Mesendoderm (in vitro differentiated cells): ENCODE measurements around the gene DYSF.

Experiments used
- DNase-seq: peaks from one replicate; pipeline ENCODE4 v3.0.0; 2013
- H2AK5ac ChIP-seq: 2 replicates; pipeline ENCODE4 v1.6.1; 2013; ENCODE audit warnings: low read length, inconsistent platforms
- H2BK120ac ChIP-seq: 2 replicates; pipeline ENCODE4 v1.6.1; 2013; ENCODE audit warnings: low read depth, mild to moderate bottlenecking, low read length, moderate library complexity, mixed read lengths
- H2BK15ac ChIP-seq: replicated peaks from 2 replicates; pipeline ENCODE4 v1.6.1; 2013; ENCODE audit warnings: low read depth, mild to moderate bottlenecking, moderate library complexity
- H2BK5ac ChIP-seq: 2 replicates; pipeline ENCODE4 v1.6.1; 2013; ENCODE audit warnings: low read length, inconsistent platforms
- H3K18ac ChIP-seq: 2 replicates; pipeline ENCODE4 v1.6.1; 2013; ENCODE audit warnings: mild to moderate bottlenecking, low read length, mixed read lengths
- H3K23ac ChIP-seq: one replicate; pipeline ENCODE4 v1.6.1; 2013; ENCODE audit warnings: low read length
- H3K27ac ChIP-seq: 2 replicates; pipeline ENCODE4 v1.5.1; 2013; ENCODE audit warnings: low read depth, mild to moderate bottlenecking, inconsistent platforms, low read length, moderate library complexity
- H3K27me3 ChIP-seq: 2 replicates; pipeline ENCODE4 v1.6.1; 2013; ENCODE audit warnings: low read length, control low read depth, mild to moderate bottlenecking, inconsistent platforms; ENCODE audit not compliant: insufficient read depth, poor library complexity
- H3K36me3 ChIP-seq: 2 replicates; pipeline ENCODE4 v1.6.1; 2013; ENCODE audit warnings: low read length, inconsistent platforms; ENCODE audit not compliant: control insufficient read depth, insufficient read depth
- H3K4ac ChIP-seq: one replicate; pipeline ENCODE4 v1.6.1; 2013; ENCODE audit warnings: low read depth, mild to moderate bottlenecking, low read length, moderate library complexity
- H3K4me1 ChIP-seq: 2 replicates; pipeline ENCODE4 v1.6.1; 2013; ENCODE audit warnings: low read depth, low read length, inconsistent platforms; ENCODE audit not compliant: control insufficient read depth
- H3K4me2 ChIP-seq: 2 replicates; pipeline ENCODE4 v1.6.1; 2013; ENCODE audit warnings: low read length
- H3K4me3 ChIP-seq: 2 replicates; pipeline ENCODE4 v1.5.1; 2013; ENCODE audit warnings: mild to moderate bottlenecking, low read length
- H3K56ac ChIP-seq: one replicate; pipeline ENCODE4 v1.6.1; 2013; ENCODE audit warnings: low read length
- H3K79me1 ChIP-seq: 2 replicates; pipeline ENCODE4 v1.6.1; 2013; ENCODE audit warnings: low read length, inconsistent platforms
- H3K79me2 ChIP-seq: 2 replicates; pipeline ENCODE4 v1.6.1; 2013; ENCODE audit warnings: mild to moderate bottlenecking, low read length; ENCODE audit not compliant: control insufficient read depth, insufficient read depth
- H3K9ac ChIP-seq: 2 replicates; pipeline ENCODE4 v1.6.1; 2013; ENCODE audit warnings: low read length, inconsistent platforms
- H4K5ac ChIP-seq: one replicate; pipeline ENCODE4 v1.6.1; 2013; ENCODE audit warnings: low read length
- H4K8ac ChIP-seq: one replicate; pipeline ENCODE4 v1.6.1; 2013; ENCODE audit warnings: low read depth, mild to moderate bottlenecking, control low read depth, low read length, moderate library complexity
- WGBS: extraction: QIAGEN DNeasy Blood & Tissue Kit; methylation state at CpG from one replicate; pipeline ENCODE4 v1.1.7; 2013; ENCODE audit warnings: low lambda C conversion rate, missing lambda C conversion rate; ENCODE audit not compliant: insufficient coverage; ENCODE audit errors: extremely low coverage; 5-methylcytosine and 5-hydroxymethylcytosine counted together

Gene DYSF

GRCh38 chr2:71665168-71666093, 212.1 kb downstream of the DYSF start:
- Histone ChIP-seq H3K23ac (no peak overlapping the region), H3K4me2 (no peak overlapping the region), H3K56ac (no peak overlapping the region), H3K79me1 (no peaks in the 10 kb centered on the region), H3K18ac (no peak overlapping the region), H3K79me2 (no peaks in the 10 kb centered on the region), H3K36me3 (no peaks in the 10 kb centered on the region), H3K4me3 (no peak overlapping the region), H2AK5ac (no peak overlapping the region), H3K27me3 (no peaks in the 10 kb centered on the region), H4K8ac (no peak overlapping the region), H3K4ac (no peak overlapping the region), H2BK5ac (no peak overlapping the region), H2BK120ac (no peak overlapping the region), H3K27ac (no peak overlapping the region), H3K9ac (no peak overlapping the region), H4K5ac (no peak overlapping the region), H3K4me1 (no peaks in the 10 kb centered on the region), H2BK15ac (no peak overlapping the region)
- no peak for DNase-seq
- no CpG with 5 or more reads among the region's 11 CpGs for WGBS

DNA sequence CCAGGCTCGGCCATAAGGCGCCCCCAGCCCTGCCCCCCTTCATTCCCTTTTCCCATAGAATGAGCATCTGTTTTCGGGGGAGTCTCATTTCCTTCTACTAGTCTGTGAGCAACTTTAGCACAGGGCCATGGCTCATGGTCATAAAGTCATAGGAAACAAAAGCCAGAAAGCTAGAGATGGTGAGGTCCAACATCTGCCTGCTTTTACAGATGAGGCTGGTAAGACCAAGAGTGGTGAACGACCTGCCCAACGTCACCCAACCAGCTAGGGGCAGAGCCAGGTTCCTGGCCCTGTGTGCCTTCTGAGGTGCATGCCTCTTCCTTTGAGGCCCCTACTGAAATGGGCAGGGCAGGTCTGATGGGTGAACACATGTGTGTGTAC, 212.7 kb downstream of the DYSF start:
- Histone ChIP-seq H2BK15ac (no peak overlapping the region), H3K4me3 (no peak overlapping the region), H3K56ac (no peak overlapping the region), H2AK5ac (no peak overlapping the region), H2BK120ac (no peak overlapping the region), H3K23ac (no peak overlapping the region), H4K8ac (no peak overlapping the region), H3K9ac (no peak overlapping the region), H3K4me1 (no peaks in the 10 kb centered on the region), H3K79me2 (no peaks in the 10 kb centered on the region), H3K4me2 (no peak overlapping the region), H3K18ac (no peak overlapping the region), H3K36me3 (no peaks in the 10 kb centered on the region), H3K27ac (no peak overlapping the region), H3K27me3 (no peaks in the 10 kb centered on the region), H4K5ac (no peak overlapping the region), H3K79me1 (no peaks in the 10 kb centered on the region), H2BK5ac (no peak overlapping the region), H3K4ac (no peak overlapping the region)
- DNase-seq = no peak
- WGBS = no CpG with 5 or more reads among the region's 5 CpGs

- no peak overlapping the region for H2BK15ac ChIP-seq
- H3K18ac ChIP-seq = no peak overlapping the region
- no peak overlapping the region for H2AK5ac ChIP-seq
- no peaks in the 10 kb centered on the region for H3K79me1 ChIP-seq
- no peaks in the 10 kb centered on the region for H3K27me3 ChIP-seq
- H3K4me2 ChIP-seq = no peak overlapping the region
- WGBS = no CpG with 5 or more reads among the region's 15 CpGs
- no peaks in the 10 kb centered on the region for H3K36me3 ChIP-seq
- H4K8ac ChIP-seq = no peak overlapping the region
- H2BK120ac ChIP-seq = no peak overlapping the region
- no peak overlapping the region for H2BK5ac ChIP-seq
- no peak for DNase-seq
- no peak overlapping the region for H3K23ac ChIP-seq
- H3K9ac ChIP-seq = no peak overlapping the region
- H3K56ac ChIP-seq = no peak overlapping the region
- H3K27ac ChIP-seq = no peak overlapping the region
- H3K79me2 ChIP-seq = no peaks in the 10 kb centered on the region
- no peak overlapping the region for H4K5ac ChIP-seq
- no peak overlapping the region for H3K4me3 ChIP-seq
- no peaks in the 10 kb centered on the region for H3K4me1 ChIP-seq
- H3K4ac ChIP-seq = no peak overlapping the region
These were observed 214.2 kb downstream of the DYSF start for GRCh38 chr2:71667256-71668182.

DNA sequence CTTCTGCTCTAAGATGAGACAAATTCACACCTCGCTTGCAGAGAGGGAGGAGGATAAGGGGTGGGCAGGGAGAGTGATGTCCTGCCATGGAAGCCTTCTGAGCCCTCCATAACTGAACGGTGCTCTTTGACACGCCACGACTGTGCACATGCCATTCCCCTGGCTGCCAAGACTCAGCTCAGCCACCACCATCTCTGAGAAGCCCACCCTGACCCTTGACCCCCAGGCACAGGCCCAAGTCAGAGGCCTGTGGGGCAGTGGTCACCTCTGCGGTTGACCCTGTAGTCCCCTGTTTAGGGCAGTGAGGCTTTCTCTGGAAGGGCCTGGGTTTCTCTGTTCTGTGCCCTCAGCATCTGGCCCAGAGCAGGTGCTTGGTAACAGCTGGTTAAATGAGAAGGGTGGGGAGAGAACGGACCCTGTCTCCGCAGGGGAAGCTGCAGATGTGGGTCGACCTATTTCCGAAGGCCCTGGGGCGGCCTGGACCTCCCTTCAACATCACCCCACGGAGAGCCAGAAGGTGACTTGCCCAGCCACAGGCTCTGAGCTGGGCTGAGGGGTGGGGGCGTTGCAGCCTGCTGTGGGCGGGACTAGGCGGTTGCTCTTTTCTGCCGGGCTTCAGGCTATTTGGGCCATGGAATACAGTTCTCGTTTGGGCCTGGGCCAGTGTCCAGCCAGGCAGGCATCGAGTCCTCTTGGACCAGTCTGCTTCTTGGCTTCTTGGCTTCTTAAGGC, 215.1 kb downstream of the DYSF start:
- H3K27me3 ChIP-seq = no peaks in the 10 kb centered on the region
- H3K4me2 ChIP-seq = no peak overlapping the region
- H2BK5ac ChIP-seq = no peak overlapping the region
- H3K4me1 ChIP-seq = no peaks in the 10 kb centered on the region
- no peaks in the 10 kb centered on the region for H3K36me3 ChIP-seq
- no peak overlapping the region for H3K4me3 ChIP-seq
- H3K56ac ChIP-seq = no peak overlapping the region
- no peak overlapping the region for H3K23ac ChIP-seq
- no CpG with 5 or more reads among the region's 17 CpGs for WGBS
- no peak overlapping the region for H3K27ac ChIP-seq
- no peak overlapping the region for H2AK5ac ChIP-seq
- no peak overlapping the region for H3K4ac ChIP-seq
- H4K8ac ChIP-seq = no peak overlapping the region
- no peak overlapping the region for H2BK15ac ChIP-seq
- H2BK120ac ChIP-seq = no peak overlapping the region
- H3K79me2 ChIP-seq = no peaks in the 10 kb centered on the region
- H3K79me1 ChIP-seq = no peaks in the 10 kb centered on the region
- no peak overlapping the region for H3K18ac ChIP-seq
- no peak overlapping the region for H4K5ac ChIP-seq
- H3K9ac ChIP-seq = no peak overlapping the region
- no peak for DNase-seq

DNA sequence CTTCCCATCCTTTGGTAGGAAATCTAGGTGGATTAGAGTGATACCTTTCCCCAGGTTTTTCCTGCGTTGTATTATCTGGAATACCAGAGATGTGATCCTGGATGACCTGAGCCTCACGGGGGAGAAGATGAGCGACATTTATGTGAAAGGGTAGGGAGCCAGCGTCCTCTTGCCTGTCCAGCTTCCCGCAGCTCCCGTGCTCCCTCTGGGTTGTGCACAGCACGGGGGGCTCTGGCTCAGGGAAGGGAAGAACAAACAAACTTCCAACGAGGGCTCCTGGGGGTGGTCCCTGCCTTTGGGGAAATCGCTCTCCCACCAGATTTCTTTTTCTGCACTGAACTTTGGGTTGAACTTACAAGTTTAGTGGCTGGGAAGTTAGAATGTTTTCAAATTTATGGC, 215.7 kb downstream of the DYSF start:
- no peak overlapping the region for H3K23ac ChIP-seq
- no peak overlapping the region for H3K4me2 ChIP-seq
- H3K4me1 ChIP-seq = no peaks in the 10 kb centered on the region
- no peak overlapping the region for H2AK5ac ChIP-seq
- no peak overlapping the region for H3K18ac ChIP-seq
- no CpG with 5 or more reads among the region's 9 CpGs for WGBS
- H3K27ac ChIP-seq = no peak overlapping the region
- H4K8ac ChIP-seq = no peak overlapping the region
- H3K79me1 ChIP-seq = no peaks in the 10 kb centered on the region
- H3K79me2 ChIP-seq = no peaks in the 10 kb centered on the region
- DNase-seq = no peak
- H3K27me3 ChIP-seq = no peaks in the 10 kb centered on the region
- H2BK120ac ChIP-seq = no peak overlapping the region
- H3K9ac ChIP-seq = no peak overlapping the region
- no peak overlapping the region for H3K56ac ChIP-seq
- no peak overlapping the region for H2BK15ac ChIP-seq
- H3K36me3 ChIP-seq = no peaks in the 10 kb centered on the region
- no peak overlapping the region for H4K5ac ChIP-seq
- H3K4ac ChIP-seq = no peak overlapping the region
- H3K4me3 ChIP-seq = no peak overlapping the region
- H2BK5ac ChIP-seq = no peak overlapping the region
